ENCODE data around the gene GNG3.
"Not testable (repeated sequence)": the region's sequence is repeated elsewhere in the genome, so short reads cannot be mapped to it uniquely, and the experiment has no call there.

Gene GNG3

GRCh38 chr11:62707277-62707861 is at the start of gene GNG3, which contains the start of gene BSCL2:
TSS of gene GNG3 (plus strand) at chr11:62707676. CDS start at chr11:62708296, 620 bp downstream.
TSS of gene BSCL2 (minus strand) at chr11:62707424. CDS start at chr11:62707195, 229 bp downstream.
- in situ Hi-C loops (cut with MboI; ENCODE audit: low sequenced_read_pairs), result no loop called here

DNA sequence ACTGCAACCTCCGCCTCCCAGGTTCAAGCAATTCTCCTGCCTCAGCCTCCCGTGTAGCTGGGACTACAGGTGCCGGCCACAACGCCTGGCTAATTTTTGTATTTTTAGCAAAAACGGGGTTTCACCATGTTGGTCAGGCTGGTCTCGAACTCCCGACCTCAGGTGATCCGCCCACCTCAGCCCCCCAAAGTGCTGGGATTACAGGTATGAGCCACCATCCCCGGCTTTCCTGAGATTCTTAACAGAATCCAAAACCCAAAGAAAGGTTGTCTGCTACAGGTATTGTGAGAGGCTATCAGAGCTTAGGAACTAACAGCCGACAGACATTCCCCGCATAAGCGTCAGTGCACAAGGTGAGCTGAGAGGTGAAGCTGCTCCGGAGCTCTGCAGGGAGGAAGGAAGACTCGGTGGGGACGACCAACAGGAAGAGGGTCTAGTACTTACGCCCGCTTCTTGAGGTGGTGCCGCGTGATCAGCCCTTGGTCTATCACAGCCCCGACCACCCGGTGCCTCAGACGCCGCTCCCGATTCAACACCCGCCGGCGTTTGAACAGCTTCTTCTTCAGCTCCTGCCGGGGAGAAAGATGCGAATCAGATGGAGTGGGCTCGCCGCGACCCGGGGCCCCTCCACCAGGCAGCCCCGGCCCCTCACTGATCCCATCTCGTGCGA is 42.9 kb upstream of the GNG3 start:
- in situ Hi-C loops (cut with MboI; ENCODE audit: low sequenced_read_pairs), result no loop called here

DNA sequence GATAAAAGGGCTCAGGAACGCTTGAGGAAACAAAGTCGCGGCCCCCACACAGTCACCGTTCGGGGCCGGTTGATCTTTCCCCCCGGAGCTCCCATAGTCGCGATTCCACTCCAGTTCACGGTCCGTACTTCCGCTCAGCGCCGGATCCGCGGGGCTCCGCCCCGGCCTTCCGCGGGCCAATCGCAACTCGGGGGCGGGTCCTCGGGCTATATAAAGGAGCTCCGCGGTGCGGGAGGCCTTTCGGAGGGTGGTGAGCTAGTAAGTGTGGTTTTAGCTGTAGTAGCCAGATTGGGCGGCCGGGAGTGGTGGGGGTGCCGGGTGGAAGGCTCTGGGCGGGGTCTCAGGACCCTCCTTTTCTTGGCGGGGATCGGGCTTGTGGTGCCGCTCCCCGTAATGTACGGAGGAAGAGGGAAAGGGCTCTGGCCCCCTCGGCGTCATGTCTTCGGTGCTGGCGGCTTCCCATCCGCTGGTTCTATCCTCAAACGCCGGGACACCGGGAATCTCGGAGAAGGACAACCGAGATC is 42.3 kb upstream of the GNG3 start, which contains the start of the genes C11orf98 and CSKMT:
Gene C11orf98 (minus strand): TSS at position 136 of the 524 bp plus-strand sequence. CDS start 41 bp downstream, at position 95.
Gene CSKMT (plus strand): TSS at position 238 of the 524 bp plus-strand sequence. CDS start 568 bp downstream, outside the sequence.
- in situ Hi-C loops (cut with MboI; ENCODE audit: low sequenced_read_pairs), result no loop called here

DNA sequence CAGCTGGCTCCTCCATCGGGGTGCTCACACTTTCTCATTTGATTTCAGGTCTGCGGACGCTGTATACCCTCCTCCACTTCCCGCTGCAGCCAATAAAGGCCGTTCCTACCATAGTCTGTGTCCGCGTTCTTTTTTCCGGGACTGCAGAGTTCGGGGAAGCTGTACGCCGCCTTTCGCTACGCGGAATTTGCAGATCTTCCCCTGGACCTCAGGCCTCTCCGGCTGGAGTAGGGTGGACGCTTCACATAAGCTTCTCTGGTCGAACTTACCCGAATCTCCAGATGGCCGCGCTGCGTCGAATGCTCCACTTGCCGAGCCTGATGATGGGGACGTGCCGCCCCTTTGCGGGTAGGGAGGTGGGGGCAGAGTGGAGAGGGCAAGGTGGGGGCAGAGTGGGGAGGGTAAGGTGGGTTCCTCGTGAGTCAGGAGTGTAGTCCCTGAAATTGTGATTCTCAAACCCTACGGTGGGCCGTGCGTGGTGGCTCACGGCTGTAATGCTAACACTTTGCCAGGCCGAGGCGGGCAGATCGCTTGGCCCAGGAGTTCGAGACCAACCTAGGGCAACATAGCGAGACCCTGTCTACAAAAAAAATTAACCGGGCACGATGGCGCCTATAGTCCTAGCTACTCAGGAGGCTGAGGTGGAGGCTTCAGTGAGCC is 41.7 kb upstream of the GNG3 start:
- in situ Hi-C loops (cut with MboI; ENCODE audit: low sequenced_read_pairs), result no loop called here

DNA sequence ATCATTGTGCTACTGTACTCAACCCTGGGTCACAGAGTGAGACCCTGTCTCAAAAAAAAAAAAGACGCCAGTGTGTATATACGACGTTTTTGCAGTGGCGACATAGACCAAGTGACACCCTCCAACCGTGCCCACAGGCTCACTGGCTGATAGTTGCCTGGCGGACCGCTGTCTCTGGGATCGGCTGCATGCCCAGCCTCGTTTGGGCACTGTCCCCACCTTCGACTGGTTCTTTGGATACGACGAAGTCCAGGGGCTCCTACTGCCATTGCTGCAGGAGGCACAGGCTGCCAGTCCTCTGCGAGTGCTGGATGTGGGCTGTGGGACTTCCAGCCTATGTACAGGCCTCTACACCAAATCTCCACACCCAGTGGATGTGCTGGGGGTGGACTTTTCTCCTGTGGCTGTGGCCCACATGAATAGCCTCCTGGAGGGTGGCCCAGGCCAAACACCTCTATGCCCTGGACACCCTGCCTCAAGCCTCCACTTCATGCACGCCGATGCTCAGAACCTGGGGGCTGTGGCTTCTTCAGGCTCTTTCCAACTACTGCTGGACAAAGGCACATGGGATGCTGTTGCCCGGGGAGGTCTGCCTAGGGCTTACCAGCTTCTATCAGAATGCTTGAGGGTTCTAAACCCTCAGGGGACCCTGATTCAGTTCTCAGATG is 41.1 kb upstream of the GNG3 start:
- in situ Hi-C loops (cut with MboI; ENCODE audit: low sequenced_read_pairs), result no loop called here

GRCh38 chr11:62667460-62667859 is 40.0 kb upstream of the GNG3 start:
- in situ Hi-C loops (cut with MboI; ENCODE audit: low sequenced_read_pairs), result no loop called here

- in situ Hi-C loops (cut with MboI; ENCODE audit: low sequenced_read_pairs), result no loop called here
Observed at GRCh38 chr11:62669420-62670161, 37.9 kb upstream of the GNG3 start.

DNA sequence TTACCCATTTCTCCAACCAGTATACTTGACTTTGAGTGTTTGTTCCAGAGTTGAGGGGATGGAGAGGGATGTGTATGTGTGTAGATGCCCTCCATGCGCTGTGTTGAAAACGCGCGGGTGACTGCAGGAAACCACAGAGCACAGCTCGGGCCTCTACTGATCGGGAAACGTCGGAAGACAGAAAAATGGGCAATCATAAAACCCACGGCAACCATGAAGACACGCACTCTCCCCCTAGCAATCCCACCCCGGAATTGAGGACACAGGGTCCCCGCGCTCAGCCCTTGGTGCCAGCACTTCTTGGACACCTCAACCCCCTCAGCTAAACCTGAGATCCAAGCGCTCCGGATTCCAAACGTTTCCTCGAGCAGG is 36.3 kb upstream of the GNG3 start:
- in situ Hi-C loops (cut with MboI; ENCODE audit: low sequenced_read_pairs), result no loop called here

DNA sequence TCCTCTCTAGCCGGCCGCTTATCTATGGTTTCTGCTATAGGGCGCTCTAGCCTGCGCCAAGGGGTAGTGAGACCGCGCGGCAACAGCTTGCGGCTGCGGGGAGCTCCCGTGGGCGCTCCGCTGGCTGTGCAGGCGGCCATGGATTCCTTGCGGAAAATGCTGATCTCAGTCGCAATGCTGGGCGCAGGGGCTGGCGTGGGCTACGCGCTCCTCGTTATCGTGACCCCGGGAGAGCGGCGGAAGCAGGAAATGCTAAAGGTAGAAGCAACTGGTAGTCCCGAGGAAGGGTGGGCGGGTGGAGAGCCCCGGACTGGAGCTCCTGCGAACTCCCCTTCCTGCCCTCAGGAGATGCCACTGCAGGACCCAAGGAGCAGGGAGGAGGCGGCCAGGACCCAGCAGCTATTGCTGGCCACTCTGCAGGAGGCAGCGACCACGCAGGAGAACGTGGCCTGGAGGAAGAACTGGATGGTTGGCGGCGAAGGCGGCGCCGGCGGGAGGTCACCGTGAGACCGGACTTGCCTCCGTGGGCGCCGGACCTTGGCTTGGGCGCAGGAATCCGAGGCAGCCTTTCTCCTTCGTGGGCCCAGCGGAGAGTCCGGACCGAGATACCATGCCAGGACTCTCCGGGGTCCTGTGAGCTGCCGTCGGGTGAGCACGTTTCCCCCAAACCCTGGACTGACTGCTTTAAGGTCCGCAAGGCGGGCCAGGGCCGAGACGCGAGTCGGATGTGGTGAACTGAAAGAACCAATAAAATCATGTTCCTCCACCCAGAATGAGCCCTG is 35.7 kb upstream of the GNG3 start, which contains the start of the genes LBHD1 and UQCC3:
Gene LBHD1 (minus strand): TSS at position 660 of the 782 bp plus-strand sequence. CDS start 2,236 bp downstream, outside the sequence.
Gene UQCC3 (plus strand): TSS at position 66 of the 782 bp plus-strand sequence. CDS start 73 bp downstream, at position 139.
- in situ Hi-C loops (cut with MboI; ENCODE audit: low sequenced_read_pairs), result no loop called here

DNA sequence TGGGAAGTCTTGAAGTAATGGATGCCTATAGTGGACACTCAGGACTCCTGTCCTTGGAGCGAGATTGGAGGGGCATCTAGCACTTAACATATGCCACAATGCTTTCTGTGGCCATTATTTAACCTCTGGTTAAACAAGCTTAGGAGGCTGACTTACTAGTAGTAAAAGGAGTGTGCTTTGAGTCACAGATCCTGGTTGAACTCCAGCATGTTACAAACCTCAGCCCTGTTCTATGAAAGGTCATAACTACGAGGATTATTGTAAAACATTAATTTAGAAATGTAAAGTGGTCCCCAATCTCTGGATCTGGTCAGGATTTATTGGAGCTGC is 34.3 kb upstream of the GNG3 start:
- in situ Hi-C loops (cut with MboI; ENCODE audit: low sequenced_read_pairs), result no loop called here

DNA sequence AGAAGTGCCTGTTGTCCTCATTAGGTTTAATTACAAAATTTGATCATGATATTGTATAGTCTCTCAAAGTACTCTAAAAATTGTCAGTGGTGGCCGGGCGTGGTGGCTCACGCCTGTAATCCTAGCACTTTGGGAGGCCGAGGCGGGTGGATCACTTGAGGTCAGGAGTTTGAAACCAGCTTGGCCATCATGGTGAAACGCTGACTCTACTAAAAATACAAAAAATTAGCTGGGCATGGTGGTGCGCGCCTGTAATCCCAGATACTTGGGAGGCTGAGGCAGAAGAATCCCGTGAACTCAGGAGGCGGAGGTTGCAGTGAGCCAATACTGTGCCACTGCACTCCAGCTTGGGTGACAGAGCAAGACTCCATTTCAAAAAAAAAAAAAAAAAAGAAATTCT is 32.1 kb upstream of the GNG3 start:
- in situ Hi-C loops (cut with MboI; ENCODE audit: low sequenced_read_pairs), result not testable (repeated sequence)

DNA sequence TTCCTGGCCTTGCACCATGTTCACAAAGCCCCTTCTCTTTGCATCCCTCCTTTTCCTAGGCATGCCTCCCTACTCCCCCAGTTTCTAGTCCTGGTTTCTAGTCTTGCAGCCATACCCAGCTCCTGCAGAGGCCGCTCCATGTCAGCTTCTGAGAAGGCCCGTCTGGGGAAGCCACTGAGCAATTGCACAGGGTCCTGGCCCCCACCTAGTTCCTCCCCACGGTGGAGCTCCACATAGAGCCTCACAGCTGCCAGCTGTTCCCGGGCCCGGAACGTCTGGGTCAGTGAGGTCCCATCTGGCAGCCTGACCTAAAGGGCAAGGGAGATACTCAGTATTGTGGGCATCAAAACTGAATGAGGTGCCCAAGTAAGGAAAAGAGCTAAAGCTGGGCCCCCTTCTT is 30.8 kb upstream of the GNG3 start:
- in situ Hi-C loops (cut with MboI; ENCODE audit: low sequenced_read_pairs), result no loop called here

GRCh38 chr11:62677156-62677555 is 30.3 kb upstream of the GNG3 start:
- in situ Hi-C loops (cut with MboI; ENCODE audit: low sequenced_read_pairs), result no loop called here

- in situ Hi-C loops (cut with MboI; ENCODE audit: low sequenced_read_pairs), result no loop called here
Observed at GRCh38 chr11:62677714-62678113, 29.8 kb upstream of the GNG3 start.

DNA sequence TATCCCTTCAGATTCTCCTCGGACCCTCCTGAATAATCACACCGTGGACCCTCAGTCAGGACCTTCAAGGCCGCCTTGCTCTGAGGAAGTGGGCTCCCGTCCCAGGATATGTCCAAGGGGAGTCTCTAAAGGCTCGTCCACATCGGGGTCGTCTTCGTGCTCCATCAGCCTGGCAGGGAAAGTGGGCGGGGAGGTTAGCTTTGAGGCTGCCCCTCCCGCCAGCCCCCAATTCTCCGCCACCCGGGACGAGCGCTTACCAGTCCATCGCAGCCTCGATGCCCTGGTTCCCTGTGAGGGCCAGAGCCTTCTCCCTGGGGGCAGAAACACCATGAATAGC is 29.1 kb upstream of the GNG3 start:
- in situ Hi-C loops (cut with MboI; ENCODE audit: low sequenced_read_pairs), result no loop called here

DNA sequence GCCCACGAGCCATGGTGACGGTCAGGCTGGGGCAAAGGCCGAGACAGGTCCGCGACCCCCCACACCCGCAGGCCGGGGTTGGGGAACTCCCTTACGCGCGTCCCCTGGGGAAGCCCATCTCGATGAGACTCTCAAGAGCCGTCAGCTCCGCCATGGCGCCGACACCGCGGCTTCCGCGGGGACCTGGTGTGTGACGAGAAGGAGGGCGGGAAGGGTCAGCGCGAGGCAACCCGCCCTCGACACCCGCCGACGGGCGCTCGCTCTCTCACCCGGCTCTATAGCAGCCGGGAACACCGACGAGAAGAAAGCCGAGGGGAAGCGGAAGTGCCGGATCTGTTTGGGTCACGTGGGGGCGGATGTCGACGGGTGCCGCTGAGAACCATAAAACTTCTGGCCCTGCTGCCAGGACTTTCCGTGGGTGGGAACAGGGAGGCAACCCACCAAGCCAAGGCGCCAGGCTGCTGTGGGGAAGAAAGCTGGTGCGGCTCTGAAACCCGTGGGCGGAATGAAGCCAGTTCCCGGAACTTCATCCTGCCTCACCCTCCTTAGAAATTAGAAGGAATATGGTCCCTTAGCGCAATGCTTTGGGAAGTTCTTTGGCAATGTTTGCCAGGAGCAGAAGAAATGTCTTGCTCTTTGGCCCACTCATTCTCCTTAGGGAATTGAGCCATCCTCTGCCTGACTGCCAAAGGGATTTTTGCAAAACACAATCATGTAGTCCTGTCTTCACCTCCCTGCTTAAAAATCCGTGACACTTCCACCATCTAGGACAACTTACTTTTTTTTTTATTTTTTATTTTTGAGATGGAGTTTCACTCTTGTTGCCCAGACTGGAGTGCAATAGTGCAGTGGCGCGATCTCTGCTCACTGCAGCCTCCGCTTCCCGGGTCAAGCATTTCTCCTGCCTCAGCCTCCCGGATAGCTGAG is 28.4 kb upstream of the GNG3 start, which contains the start of gene UBXN1:
Gene UBXN1 (minus strand): TSS at position 304 of the 927 bp plus-strand sequence. CDS start 150 bp downstream, at position 154.
- in situ Hi-C loops (cut with MboI; ENCODE audit: low sequenced_read_pairs), result no loop called here

DNA sequence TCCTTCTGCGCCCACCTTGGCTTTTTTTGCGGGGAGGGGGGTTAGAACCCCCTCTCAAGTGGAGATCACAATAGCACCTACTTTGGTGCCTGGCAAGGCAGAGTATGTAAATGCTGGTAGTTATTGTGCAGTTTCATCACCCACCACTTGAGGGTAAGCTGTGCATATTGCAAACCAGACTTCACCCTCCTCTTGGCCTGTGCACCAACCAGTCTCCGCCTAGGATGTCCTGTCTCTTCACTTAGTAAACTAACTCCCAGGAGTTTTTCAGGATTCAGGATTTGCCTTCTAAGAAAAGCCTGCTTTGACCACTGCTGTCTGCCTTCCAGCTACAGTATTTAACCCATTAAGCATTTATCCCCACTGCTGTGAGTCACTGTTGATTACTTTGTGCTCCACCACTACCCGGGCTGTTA is 26.6 kb upstream of the GNG3 start:
- in situ Hi-C loops (cut with MboI; ENCODE audit: low sequenced_read_pairs), result no loop called here

- in situ Hi-C loops (cut with MboI; ENCODE audit: low sequenced_read_pairs), result no loop called here
Observed at GRCh38 chr11:62682518-62682917, 25.0 kb upstream of the GNG3 start.

Measured in HL-60/S4 treated with phorbol 12-myristate 13-acetate at 8.2 ng/mL for 4 days and 3 days (cell line).